8988T (cell line): ENCODE data around the gene ZNF169.
"Not testable (repeated sequence)": the region's sequence is repeated elsewhere in the genome, so short reads cannot be mapped to it uniquely, and the experiment has no call there.

ENCODE experiments used
- DNase-seq: peaks from one replicate; pipeline ENCODE4 v3.0.0; 2011

The ZNF169 gene

DNA sequence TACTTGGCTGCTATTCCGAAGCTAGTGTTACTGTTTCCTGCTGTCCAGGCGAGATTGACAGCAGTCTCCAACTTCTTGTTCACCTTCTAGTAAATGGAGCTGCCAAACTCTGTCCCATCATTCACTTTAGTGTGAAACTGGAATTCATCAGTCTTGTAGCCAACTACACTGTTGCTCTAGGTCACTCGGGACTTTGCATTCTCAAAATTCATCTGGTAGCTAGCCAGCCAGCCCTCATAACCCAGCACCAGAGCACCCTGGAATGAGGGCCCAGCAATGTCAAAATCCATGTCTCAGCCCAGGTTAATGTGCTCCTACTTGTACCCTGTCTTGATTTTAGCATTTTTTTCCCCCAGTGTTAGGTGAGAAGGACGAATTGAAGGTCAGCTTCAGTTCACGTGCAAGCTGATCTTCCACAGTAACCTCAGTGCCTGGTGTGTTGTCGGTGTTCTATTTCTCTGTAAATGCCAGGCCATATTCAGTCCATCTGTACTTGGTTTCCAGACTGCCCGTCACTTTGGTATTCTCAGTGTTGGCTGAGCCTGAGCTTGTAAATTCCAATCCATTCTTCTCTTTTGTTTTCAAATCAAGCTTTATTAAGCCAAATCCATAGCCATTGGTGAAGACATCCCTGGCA, 28.9 kb downstream of the ZNF169 start:
- DNase-seq: no peak

DNA sequence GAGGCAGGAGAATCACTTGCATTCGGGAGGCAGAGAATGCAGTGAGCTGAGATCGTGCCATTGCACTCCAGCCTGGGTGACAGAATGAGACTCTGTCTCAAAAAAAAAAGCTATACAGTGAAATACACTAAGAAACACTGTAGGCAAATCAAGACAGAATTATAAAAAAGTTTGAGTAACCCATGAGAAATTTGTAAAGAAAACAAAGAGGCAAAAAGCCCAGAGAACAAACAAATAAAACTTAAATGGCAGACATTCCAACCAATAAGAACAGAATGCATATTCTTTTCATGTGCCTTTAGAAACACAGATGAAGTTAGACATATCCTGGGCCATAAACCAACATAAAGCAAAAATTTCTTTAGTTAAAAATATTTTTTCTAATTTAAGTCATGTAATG, 30.6 kb downstream of the ZNF169 start:
- DNase-seq: no peak

DNA sequence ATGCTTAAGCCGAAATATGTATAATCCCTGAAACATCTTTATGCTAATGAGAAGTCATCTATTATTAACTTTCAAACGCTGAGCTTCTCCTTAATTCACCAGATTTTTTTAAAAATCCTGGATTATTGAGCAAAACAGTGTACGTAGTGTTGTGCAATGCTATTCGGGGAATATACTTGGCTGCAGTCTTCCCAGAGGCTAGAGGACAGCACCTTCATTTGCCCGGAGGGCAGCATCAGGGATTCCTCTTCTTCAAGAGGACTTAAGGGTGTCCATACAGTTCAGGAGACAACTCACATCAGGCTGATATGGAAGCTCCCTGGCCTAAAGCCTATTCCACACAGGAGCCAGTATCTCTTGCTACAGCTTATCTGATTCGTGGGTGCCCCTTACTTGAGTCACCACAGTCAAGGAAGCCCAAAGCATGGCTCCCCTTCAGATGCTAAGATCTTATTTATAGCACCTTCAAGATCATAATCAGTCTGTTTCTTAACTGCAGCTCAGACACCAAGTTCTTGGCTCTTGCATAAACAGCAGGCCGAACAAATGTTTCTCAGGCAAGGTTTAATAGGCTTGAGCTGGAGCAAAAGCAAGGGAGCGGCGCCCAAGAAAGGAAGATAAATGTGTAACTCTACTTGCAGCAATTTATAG, 40.0 kb downstream of the ZNF169 start:
- no peak for DNase-seq

DNA sequence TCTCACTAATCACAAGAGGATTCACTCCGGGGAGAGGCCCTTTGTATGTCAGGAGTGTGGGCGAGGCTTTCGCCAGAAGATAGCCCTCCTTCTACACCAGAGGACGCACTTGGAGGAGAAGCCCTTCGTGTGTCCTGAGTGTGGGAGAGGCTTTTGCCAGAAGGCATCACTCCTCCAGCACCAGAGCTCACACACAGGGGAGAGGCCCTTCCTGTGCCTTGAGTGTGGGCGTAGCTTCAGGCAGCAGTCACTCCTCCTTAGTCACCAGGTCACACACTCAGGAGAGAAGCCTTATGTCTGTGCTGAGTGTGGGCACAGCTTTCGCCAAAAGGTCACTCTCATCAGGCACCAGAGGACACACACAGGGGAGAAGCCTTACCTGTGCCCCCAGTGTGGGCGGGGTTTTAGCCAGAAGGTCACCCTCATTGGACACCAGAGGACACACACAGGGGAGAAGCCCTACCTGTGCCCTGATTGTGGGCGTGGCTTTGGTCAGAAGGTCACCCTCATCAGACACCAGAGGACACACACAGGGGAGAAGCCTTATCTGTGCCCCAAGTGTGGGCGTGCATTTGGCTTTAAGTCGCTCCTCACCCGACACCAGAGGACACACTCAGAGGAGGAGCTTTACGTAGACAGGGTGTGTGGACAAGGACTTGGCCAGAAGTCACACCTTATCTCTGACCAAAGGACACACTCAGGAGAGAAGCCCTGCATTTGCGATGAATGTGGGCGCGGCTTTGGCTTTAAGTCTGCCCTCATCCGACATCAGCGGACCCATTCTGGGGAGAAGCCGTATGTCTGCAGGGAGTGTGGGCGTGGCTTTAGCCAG, 41.6 kb downstream of the ZNF169 start:
- no peak for DNase-seq

DNA sequence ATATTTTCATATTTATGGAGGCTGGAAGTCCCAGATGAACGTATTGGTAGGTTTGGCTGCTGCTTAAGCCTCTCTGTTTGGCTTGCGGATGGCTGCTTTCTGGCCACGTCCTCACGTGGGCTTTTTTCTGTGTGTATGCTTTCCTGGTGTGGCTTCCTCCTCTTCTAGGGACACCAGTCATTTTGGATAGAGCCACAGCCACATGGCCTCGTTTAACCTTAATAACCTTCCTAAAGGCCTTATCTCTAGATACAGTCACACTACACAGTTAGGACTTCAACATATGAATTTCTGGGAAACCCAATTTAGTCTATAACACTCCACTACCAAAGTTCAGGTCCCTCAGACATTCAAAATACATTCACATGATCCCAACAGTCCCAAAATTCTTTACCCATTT, 42.5 kb downstream of the ZNF169 start:
- no peak for DNase-seq

DNA sequence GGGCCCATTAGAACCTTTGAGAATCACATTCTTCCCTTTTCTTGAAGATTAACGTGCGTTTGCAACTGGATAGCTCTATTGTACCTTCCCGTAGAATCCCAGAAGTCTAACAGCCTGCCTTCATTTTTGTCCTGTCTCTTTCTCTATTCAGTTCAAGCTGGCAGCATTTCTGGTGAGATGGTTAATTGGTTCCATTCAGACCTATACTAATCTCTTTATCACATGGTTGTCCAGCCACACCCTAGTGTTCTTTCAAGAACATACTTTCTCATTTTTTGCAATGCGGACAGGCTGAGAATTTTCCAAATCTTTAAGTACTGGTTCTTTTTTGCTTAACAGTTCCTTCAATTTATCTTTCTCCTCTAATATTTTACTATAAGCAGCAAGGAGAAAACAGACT, 43.3 kb downstream of the ZNF169 start:
- no peak for DNase-seq

DNA sequence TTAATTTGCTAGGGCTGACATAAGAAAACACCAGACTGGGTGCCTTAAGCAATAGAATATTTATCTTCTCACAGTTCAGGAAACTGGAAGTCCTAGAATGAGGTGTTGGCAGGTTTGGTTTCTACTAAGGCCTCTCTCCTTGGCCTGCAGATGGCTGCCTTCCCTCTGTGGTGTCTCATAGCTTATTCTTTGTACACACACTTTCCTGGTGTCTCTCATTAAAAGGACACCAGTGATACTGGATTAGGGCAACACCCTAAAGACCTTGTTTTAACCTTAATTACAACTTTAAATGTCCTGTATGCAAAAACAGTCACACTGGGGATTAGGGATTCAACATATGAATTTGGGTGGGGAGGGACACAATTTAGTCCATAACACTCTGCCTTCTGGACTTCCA, 44.2 kb downstream of the ZNF169 start:
- no peak for DNase-seq

DNA sequence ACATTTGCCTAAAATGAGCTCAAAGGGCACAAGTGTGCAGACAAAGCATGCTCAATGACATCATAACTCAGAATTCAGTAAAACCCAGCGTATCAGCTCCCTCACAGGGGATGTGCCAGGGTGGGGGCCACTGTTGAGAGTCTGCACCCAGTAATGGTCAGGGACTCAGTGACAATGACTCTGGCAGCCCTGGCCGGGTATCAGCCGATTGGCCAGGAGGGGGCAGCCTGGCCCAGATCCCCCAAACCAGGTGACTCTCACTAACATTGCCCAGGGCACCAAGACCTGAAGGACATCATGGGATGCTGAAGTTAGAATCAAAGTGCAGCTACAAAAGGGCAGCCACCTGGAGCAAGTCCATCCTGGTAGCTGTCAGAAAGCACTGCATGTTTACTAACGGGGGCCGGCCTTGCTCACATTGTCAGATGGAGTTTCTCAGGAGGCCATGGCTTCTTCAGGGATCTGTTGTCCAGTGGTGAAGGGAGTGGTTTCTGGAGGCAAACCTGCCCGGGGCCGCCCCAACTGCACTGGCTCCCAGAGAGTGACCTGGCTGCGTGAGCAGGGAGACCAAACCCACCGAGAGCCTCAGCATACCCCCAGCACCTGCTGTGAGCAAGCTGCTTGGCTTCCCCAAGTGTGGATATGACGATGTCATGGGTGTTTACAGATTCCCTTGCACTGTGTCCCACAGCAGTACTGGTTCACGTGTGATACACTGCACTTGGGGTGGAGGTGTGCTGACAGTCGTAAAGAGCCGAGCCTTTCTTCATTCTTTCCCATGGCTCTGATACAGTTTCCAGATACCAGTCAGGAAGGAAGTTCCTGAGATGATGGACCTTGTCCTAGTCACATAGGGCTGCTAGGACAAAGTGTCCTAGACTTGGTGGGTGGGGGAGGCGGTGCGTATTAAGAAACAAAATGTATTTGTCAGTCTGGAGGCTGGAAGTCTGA, 56.2 kb downstream of the ZNF169 start:
- DNase-seq: not testable (repeated sequence)

DNA sequence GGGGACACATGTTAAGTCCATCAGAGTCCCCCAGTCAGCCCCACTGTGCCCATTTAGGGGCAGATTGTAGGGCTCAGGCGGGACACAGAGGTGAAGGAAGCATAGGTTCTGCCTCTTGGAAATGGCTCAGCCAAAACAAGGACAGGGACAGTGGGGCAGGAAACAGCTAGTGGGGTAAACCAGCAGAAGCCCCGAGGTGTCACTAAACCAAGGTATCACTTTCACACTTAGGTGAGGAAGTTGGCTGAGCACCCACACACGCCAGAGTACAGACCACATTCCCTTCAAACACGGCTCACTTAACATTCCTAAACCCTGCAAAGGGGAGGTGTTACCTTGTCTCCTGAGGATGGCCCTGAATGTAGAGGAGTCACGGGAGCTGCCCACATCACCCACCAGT, 57.1 kb downstream of the ZNF169 start:
- not testable (repeated sequence) for DNase-seq

DNA sequence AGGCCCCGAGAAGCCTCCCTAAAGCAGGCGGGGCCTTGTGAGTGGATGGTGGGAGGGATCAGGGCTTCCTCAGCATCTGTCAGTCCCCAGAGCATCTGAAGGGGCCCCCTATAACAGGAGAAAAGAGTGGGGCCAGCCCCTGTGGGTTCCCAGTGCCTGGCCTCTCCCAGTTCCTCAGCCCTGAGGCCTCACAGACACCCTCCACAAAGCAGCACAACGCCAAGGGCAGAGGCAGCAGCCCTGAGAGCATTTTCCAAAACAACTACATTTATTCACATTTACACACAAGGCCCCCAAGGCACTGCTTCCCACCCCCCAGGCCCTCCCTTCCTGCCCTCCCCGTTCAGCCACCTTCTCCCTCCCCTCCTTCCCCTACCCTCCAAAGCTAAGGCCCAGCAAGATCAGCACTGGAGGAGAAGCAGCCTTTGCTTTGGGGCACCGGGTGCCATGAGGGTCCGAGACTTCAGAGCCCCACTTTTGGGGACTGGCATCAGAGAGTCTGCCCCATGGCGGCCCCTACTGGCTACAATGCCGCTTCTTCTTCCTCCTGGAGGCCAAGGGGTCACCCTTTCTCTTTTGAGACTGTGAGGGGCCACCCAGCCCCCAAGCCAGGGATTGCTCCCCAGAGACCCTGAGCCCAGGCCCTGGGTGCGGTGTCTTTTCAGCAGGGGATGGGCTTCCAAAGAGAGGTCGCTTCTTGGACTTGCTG, 59.0 kb downstream of the ZNF169 start:
- DNase-seq: not testable (repeated sequence)

DNA sequence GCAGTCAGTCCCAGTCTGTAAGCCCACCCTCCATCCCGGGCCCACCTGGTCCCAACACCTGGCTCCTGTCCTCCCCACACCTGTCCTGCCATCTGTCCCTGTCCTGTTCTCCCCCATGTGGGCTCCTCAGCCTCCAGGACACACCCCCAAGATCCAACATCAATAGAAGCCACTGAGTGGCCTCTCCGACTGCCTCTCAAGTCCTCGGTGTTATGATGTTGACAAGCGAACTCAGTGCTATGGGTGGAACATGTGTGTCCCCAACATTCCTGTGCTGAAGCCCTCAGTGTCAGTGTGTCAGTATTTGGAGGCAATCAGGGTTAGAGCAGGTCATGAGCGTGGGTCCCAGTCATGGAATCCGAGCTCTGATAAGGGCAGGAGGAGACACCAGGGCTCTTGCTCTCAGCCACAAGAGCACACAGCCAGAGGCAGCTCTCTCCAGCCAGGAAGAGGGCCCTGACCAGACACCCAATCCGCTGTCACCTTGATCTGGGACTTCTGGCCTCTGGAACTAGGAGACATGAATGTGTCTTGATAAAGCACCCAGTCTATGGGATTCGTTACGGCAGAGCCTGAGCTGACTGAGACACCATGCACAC, 63.3 kb downstream of the ZNF169 start:
- not testable (repeated sequence) for DNase-seq

DNA sequence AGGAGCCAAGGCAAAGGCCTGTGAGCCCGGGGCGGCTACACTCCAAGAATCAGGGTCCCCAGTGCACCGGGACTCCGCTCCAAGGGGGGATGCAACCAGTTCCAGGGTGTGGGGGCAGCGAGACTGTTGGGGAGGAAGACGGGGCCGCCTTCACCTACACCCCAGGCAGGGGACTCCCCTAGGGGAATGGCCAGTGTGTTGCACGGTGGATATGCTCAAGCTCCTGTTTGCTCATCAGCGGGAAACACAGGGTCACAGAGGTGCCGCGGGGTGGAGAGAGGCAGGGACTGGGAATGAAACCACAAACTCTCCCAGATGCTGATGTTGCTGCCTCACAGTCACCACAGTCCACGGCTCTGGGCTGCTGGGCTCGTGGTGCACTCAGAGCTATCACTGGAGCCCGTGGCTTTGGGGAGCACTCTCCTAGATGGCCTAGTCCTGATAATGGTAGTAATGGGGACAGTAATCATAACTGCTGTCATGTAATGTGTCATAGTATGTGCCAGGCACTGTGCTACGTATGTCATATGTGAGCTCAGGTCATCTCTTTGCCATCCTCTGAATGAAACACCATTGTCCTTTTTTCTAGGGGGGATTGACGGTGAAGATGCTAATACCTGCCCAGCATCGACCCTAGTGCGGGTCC, 64.2 kb downstream of the ZNF169 start:
- DNase-seq: not testable (repeated sequence)

DNA sequence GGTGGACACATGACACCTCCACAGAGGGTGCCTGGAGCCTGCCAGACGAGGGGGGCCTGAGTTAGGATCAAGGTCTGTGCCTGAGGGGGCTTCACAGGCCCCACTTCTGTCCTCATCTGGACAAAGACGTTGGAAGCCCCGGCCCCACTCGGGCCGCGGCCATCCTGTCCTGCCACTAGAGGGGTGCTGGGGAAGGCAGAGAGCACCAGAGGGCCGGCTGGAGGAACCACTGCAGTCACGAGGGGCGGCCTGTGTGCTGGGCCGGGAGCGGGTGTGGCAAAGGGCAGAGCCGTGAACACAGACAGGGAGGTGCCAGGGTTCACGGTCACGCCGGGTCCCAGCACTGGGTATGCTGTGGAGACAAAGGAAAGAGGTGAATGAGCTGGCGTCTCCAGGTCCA, 66.5 kb downstream of the ZNF169 start:
- DNase-seq: not testable (repeated sequence)

DNA sequence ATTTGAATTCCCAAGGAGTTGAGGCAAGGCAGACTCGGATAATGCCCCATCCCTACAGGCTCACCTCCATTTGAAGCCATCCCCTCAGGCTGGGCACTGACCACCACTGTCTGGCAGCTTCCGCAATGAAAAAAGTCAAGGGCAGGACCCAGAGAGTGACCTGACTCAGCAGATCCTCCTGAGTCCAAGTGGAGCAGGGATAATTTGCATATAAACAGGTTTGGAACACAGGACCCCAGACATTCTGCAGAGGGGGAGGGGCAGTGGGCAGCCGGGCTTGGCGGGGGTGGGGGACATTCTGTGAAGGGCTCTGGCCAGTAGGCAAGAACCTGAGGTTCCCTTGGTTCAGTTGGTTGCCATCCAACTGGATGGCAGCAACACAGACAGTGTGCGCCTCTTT, 69.4 kb downstream of the ZNF169 start, which contains the start of gene NUTM2F:
TSS of gene NUTM2F (minus strand) at position 101 of the 400 bp plus-strand sequence. CDS start at position 80, 21 bp downstream.
- DNase-seq: not testable (repeated sequence)

DNA sequence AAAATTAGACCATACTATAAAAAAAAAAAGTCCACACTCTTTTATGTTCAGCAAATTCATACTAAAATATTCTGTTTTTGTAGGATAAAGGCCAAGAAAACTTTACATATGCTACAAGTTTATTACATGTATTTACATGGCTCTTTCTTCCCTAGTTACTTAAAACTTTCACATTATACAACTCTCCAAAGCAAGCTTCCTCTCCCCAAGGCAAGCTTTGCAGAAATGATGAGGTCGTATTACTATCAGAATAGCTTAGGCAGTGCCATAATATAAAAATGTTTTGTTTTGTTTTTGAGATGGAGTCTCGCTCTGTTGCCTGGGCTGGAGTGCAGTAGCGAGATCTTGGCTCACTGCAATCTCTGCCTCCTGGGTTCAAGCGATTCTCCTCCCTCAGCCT, 77.3 kb downstream of the ZNF169 start:
- DNase-seq: not testable (repeated sequence)

DNA sequence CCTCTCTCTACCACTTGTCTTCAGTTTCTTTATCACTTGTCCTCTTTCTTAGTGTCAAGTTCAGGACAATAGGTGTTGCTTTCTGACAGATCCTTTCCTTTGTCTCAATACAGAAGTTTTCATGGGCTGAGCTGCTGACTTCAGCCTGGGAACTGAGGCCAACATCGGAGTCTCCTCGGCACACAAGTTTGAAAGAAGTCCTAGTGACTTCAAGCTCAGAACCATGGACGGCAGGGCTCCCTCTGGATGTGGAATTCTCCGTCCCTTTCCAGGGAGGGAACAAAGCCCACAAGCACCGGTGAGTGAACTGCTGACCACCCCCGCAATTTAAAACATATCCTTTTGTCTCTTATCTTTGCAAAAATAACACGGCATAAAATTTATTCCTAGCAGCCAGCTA, 79.6 kb downstream of the ZNF169 start:
- DNase-seq: not testable (repeated sequence)

DNA sequence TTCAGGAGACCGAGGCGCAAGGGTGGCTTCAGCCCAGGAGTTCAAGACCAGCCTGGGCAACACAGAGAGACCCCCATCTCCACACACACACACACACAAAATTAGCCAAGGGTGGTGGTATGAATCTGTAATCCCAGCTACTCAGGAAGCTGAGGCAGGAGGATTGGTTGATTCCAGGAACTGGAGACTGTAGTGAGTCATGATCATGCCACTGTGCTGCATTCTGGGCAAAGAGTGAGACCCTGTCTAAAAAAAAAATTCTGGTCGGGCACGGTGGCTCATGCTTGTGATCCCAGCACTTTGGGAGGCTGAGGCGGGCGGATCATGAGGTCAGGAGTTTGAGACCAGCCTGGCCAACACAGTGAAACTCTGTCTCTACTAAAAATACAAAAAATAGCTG, 80.6 kb downstream of the ZNF169 start:
- not testable (repeated sequence) for DNase-seq

DNA sequence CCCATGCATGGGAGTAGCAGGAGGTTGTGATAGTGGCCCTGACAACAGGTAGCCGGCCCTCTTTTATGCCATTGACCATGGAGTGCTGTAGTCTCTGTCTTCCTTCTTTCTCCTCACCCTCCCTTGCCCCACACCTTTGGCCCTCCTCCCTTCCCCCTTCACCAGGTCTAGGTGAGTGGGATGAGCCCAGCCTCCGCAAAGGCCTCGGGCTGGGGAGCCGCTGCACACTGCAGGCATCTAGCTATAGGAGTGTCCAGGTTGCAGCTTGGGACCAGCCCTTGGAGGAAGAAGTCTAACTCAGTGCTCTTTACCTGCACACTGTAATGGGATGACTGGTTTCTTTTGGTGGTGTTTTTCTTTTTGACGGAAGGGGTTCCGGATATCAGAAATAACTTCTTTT, 81.7 kb downstream of the ZNF169 start:
- not testable (repeated sequence) for DNase-seq

DNA sequence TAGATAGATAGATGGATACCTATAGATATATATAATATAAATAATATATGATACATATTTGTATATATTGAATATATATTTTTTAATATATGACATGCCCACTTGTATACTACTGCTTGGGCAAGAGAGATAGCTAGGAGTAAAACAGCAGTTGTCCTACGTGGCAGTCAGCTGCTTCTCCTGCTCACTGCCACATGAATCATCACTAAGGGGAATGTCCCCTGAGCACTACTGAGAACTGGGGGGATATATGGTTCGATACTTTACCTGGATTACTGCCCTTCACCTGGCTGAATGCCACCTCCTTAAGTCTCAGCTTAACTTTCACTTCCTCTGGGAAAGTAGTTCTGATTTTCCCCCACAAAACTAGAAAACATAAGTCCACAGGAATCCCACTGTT, 82.6 kb downstream of the ZNF169 start:
- DNase-seq: not testable (repeated sequence)

DNA sequence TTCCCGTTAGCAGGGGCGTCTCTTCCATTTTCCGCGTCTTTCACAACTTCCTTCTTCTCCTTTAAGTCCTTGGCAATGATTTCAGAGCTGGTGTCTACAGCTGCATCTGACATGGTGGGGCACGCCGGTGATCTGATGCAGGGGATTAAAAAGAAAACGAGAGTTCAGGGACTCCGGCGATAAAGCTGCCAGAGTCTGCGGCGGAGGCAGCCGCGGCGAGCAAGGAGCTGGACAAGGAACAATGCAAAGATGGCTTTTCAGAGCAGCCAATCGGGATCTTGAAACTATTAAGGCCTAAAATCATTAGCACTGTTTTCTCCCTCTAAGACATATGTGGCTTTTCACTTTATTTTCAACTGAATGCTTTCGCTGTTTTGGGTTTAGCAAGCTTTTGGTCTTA, 88.4 kb downstream of the ZNF169 start:
- not testable (repeated sequence) for DNase-seq

DNA sequence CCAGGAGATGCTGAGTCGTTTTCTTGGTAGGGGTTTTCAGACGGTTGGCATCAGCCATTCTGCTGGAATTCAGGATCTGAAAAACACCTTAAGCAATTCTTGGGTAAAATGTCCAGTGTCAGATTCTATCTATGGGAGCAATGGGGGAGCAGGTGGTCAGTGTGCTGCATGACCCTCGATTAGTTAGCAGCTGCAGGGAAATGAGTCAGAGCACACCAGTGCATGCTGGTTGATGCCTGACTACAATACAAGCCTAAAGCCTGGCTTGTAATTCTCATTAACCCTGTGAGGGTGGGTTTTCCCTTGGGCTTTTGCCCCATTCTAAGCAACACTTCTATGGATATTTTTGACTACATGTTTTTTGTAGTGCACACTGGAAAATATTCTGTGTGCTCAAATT, 89.7 kb downstream of the ZNF169 start:
- DNase-seq: not testable (repeated sequence)
